Fibroblast of mammary gland (primary cell): Measurements from ENCODE around the gene DENND4C.

Source experiments
- DNase-seq: peaks from one replicate; pipeline ENCODE4 v3.0.0-alpha.2; 2010; ENCODE audit warnings: low read depth
- H3K4me3 ChIP-seq: 2 replicates; pipeline ENCODE4 v1.5.1; 2011; ENCODE audit warnings: low read depth, mild to moderate bottlenecking, low read length, moderate library complexity; ENCODE audit not compliant: control insufficient read depth
- TF ChIP-seq, protein P1 (sequence below): conservative IDR thresholded peaks from 2 replicates; pipeline ENCODE4 v1.5.1; 2011; ENCODE audit warnings: low read depth, low read length, inconsistent platforms; ENCODE audit not compliant: control insufficient read depth, insufficient read depth

The DENND4C gene

DNA sequence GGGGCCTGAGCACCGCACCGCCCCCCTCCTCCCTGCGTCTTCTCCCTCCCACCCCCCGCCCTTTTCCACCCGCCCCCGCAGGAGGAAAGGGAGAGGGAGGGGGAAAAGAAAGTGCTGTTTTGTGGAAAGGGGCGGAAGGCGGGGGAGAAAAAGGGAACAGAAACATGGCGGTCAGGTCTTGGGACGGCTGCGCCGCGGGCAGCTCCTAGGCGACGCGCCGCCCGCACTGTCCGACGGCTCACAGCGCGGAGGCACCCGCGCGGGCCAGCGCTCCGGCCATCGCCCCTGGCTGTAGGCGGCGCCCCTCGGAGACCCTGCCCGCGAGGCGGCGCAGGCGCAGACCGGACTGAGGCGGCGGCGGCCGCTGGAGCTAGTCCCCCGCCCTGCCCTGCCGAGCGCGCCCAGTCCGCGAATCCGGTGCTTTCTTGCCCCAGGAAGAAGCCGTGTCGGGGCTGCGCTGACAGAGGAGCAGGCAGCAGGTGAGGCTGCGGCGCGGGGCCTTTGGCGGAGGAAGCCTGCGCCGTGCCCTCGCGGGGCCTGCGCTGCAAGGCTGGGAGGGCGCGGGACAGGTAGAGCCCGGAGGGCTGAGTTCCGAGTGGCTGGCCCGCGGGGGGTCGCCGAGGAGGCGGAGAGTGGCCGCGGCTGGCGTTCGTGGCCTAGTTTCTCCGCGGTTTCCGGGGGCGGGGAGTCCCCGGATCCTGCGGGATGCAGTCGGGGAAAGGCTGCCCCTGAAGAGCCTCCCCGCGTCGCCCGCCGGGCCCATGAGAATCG lies at the start of gene DENND4C:
TSS of gene DENND4C (plus strand) at position 339 of the 771 bp plus-strand sequence. CDS start 45,482 bp downstream, outside the sequence.
- H3K4me3 ChIP-seq: peak within 1 kb of the TSS; percentile 82
- peak; percentile 78 for DNase-seq
- TF ChIP-seq, protein P1, sequence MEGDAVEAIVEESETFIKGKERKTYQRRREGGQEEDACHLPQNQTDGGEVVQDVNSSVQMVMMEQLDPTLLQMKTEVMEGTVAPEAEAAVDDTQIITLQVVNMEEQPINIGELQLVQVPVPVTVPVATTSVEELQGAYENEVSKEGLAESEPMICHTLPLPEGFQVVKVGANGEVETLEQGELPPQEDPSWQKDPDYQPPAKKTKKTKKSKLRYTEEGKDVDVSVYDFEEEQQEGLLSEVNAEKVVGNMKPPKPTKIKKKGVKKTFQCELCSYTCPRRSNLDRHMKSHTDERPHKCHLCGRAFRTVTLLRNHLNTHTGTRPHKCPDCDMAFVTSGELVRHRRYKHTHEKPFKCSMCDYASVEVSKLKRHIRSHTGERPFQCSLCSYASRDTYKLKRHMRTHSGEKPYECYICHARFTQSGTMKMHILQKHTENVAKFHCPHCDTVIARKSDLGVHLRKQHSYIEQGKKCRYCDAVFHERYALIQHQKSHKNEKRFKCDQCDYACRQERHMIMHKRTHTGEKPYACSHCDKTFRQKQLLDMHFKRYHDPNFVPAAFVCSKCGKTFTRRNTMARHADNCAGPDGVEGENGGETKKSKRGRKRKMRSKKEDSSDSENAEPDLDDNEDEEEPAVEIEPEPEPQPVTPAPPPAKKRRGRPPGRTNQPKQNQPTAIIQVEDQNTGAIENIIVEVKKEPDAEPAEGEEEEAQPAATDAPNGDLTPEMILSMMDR: no peak

DNA sequence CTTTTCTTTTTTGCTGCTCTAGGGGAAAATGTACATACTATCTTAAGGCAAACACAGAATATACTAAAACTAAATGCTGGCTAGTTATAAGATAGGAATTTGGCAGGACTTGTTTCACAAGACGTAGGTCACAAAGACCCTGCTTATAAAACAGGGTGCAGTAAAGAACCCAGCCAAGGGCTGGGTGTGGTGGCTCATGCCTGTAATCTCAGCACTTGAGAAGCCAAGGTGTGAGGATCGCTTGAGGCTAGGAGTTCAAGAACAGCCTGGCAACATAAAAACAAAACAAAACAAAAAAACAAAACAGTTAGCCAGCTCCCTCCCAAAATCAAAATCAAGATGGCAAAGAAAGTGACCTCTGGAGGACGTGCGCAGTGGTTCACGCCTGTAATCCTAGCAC lies 49.5 kb upstream of the DENND4C start:
- TF ChIP-seq, protein P1: no peak
- H3K4me3 ChIP-seq: no peak overlapping the region
- no peak for DNase-seq

DNA sequence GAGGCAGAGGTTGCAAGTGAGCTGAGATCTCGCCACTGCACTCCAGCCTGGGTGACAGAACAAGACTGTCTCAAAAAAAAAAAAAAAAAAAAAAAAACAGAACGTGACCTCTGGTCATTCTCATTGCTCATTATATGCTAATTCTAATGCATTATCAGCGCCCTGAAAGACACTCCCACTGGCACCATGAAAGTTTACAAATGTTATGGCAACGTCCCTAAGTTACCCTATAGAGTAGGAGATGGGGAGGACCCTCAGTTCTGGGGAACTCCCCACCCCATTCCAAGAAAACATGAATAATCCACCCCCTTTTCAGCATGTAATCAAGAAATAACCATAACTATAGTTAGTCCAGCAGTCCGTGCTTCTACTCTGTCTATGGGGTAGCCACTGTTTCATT lies 48.9 kb upstream of the DENND4C start:
- TF ChIP-seq, protein P1: no peak
- no peak for DNase-seq
- no peak overlapping the region for H3K4me3 ChIP-seq

DNA sequence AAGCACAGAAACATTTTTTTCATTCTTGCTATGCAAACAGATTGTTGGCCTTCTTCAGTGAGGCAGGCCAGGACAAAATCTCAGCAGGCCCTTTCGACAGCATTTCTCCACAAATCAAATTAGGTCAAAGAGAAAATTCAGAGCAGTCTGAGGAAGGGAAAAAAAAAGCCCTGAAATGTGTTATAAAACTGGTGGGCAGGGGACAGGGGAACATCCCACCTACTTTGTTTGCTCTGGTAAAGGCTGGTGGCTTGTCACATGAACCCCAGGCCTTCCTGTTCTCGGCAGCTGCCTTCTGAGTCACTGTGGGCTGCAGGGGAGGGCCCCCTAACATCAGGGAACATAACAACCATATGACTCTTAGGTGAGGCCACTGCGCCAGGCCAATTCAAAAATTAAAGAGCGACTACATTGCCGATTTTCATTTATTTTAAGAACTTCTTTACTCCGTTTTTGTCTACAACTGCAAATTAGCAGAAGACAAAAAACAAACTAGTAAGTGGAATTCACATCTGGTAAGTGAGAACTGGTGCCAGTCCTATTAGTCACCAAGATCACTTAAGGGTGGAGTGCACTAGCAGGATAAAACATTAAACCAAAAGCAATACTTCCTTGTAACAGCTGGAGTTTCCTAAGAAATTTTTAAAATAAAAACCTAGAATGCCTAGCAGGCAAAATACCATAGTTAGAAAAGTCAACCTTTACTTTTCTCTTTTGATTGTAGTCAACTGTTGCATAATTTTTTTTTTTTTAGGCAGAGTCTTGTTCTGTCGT lies 46.2 kb upstream of the DENND4C start:
- no peak overlapping the region for H3K4me3 ChIP-seq

DNA sequence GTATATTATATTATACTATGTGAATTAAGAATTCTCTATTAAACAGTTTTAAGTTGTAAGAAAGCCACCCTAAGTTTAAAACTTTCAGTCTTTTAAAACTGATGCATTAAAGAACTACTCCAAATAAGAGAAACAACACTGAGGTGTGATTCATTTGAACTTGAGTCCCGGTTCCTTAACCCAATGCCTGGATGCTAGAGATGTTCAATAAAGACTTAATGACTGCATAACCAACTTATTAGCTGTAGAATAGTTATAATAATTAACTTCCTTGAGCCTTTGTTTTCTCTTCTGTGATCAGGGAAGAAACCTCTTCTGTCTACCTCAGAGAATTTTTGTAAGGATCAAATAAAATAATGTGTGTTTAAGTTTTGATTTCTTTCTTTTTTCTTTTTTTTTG lies 45.3 kb upstream of the DENND4C start:
- H3K4me3 ChIP-seq: no peak overlapping the region
- DNase-seq: no peak
- TF ChIP-seq, protein P1: no peak

More for the DNA sequence above, 46.2 kb upstream of the DENND4C start:
- TF ChIP-seq, protein P1: no peak
- DNase-seq: peak; percentile 96

DNA sequence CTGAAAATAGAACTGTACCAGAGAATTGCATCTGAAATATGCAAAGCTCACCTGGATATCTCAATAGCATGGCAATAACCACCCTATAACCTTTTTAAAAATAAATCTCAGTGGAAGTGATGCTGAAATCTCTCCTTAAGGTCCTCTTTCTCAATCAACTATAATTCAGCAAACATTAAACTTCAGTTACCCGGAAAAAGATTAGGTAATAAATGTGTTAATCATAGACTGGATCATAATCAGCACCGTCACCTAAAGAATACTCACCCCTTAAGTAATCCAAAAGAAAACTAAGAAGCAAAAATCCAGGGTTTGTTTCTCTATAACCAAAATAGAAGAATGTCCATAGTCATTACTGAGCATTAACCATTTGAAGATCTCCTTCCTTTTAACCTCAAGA lies 44.3 kb upstream of the DENND4C start:
- H3K4me3 ChIP-seq: no peak overlapping the region
- TF ChIP-seq, protein P1: no peak
- DNase-seq: peak; percentile 58
